ENCODE measurements around the gene CRNN. TPM values are rescaled to one million over a fixed set of nuclear protein-coding genes. Genes with fewer than 3 reads are reported as not detected.

Gene CRNN
- total RNA-seq, 2 experiments from 2014 or later: not detected

GRCh38 chr1:152388889-152389288 is 25.2 kb downstream of the CRNN start:
- H3K9me3 Mint-ChIP-seq (ENCODE audit: low read depth): no peaks in the 10 kb centered on the region
- ChIA-PET POLR2A (no interaction called here), CTCF (interaction anchor here (1.0 kb wide), 1 partner anchor 52 kb away, joined by 3 read pairs; no protein-coding TSS in a partner anchor)
- no peak overlapping the region for H3K27ac Mint-ChIP-seq
- intact Hi-C loops (cut with DNase I, micrococcal nuclease): no loop called here
- peaks cover 28% of the 10 kb centered on the region for H3K27me3 Mint-ChIP-seq
- no peak overlapping the region for H3K4me3 Mint-ChIP-seq
- peaks cover 14% of the 10 kb centered on the region for H3K4me1 Mint-ChIP-seq
- no peak for DNase-seq
- no peaks in the 10 kb centered on the region for H3K36me3 Mint-ChIP-seq (ENCODE audit: low read depth)
- ATAC-seq: no peak

GRCh38 chr1:152386940-152387339 is 27.1 kb downstream of the CRNN start:
- ChIA-PET CTCF (no interaction called here), POLR2A (no interaction called here)
- Mint-ChIP-seq H3K4me1 (no peaks in the 10 kb centered on the region), H3K27ac (no peak overlapping the region), H3K36me3 (ENCODE audit: low read depth) (no peaks in the 10 kb centered on the region), H3K4me3 (no peak overlapping the region), H3K27me3 (peaks cover 30% of the 10 kb centered on the region), H3K9me3 (ENCODE audit: low read depth) (no peaks in the 10 kb centered on the region)
- no peak for DNase-seq
- no peak for ATAC-seq
- intact Hi-C loops (cut with DNase I, micrococcal nuclease): no loop called here

- ATAC-seq (no peak), DNase-seq (no peak)
- no peaks in the 10 kb centered on the region for H3K9me3 Mint-ChIP-seq (ENCODE audit: low read depth)
- no peak overlapping the region for H3K27ac Mint-ChIP-seq
- H3K4me1 Mint-ChIP-seq: no peaks in the 10 kb centered on the region
- H3K4me3 Mint-ChIP-seq: no peak overlapping the region
- ChIA-PET POLR2A (no interaction called here), CTCF (no interaction called here)
- peaks cover 7% of the 10 kb centered on the region for H3K27me3 Mint-ChIP-seq
- H3K36me3 Mint-ChIP-seq (ENCODE audit: low read depth): no peaks in the 10 kb centered on the region
- intact Hi-C loops (cut with DNase I, micrococcal nuclease): no loop called here
These were observed 33.1 kb downstream of the CRNN start for GRCh38 chr1:152380932-152381331.

- Mint-ChIP-seq H3K27ac (no peak overlapping the region), H3K9me3 (ENCODE audit: low read depth) (peaks cover 2% of the 10 kb centered on the region), H3K4me1 (no peaks in the 10 kb centered on the region), H3K4me3 (no peak overlapping the region), H3K36me3 (ENCODE audit: low read depth) (no peaks in the 10 kb centered on the region), H3K27me3 (peaks cover 9% of the 10 kb centered on the region)
- POLR2A ChIA-PET: no interaction called here
- no peak for DNase-seq
- CTCF ChIA-PET: no interaction called here
- no peak for ATAC-seq
- intact Hi-C loops (cut with DNase I, micrococcal nuclease): no loop called here
These were observed 39.6 kb downstream of the CRNN start for GRCh38 chr1:152374451-152374850.

- DNase-seq (no peak), ATAC-seq (no peak)
- H3K27me3 Mint-ChIP-seq: peaks cover 8% of the 10 kb centered on the region
- intact Hi-C loops (cut with DNase I, micrococcal nuclease): no loop called here
- ChIA-PET POLR2A (no interaction called here), CTCF (no interaction called here)
- H3K36me3 Mint-ChIP-seq (ENCODE audit: low read depth): no peaks in the 10 kb centered on the region
- no peak overlapping the region for H3K4me3 Mint-ChIP-seq
- no peaks in the 10 kb centered on the region for H3K4me1 Mint-ChIP-seq
- no peak overlapping the region for H3K27ac Mint-ChIP-seq
- H3K9me3 Mint-ChIP-seq (ENCODE audit: low read depth): peaks cover 7% of the 10 kb centered on the region
These were observed 41.4 kb downstream of the CRNN start for GRCh38 chr1:152372672-152373071.

- no peak overlapping the region for H3K27ac Mint-ChIP-seq
- H3K4me1 Mint-ChIP-seq: no peaks in the 10 kb centered on the region
- peaks cover 6% of the 10 kb centered on the region for H3K27me3 Mint-ChIP-seq
- POLR2A ChIA-PET: no interaction called here
- H3K36me3 Mint-ChIP-seq (ENCODE audit: low read depth): no peaks in the 10 kb centered on the region
- ATAC-seq (no peak), DNase-seq (no peak)
- no peak overlapping the region for H3K4me3 Mint-ChIP-seq
- intact Hi-C loops (cut with DNase I, micrococcal nuclease): no loop called here
- CTCF ChIA-PET: no interaction called here
- H3K9me3 Mint-ChIP-seq (ENCODE audit: low read depth): peaks cover 7% of the 10 kb centered on the region
These were observed 46.6 kb downstream of the CRNN start for GRCh38 chr1:152367436-152367835.

- no peak within 1 kb of the TSS for H3K4me3 Mint-ChIP-seq
- intact Hi-C loops (cut with DNase I, micrococcal nuclease): no loop called here
- no peak within 1 kb of the TSS for H3K27ac Mint-ChIP-seq
- no peak for ATAC-seq
- no peaks in the 10 kb centered on the region for H3K36me3 Mint-ChIP-seq (ENCODE audit: low read depth)
- CTCF ChIA-PET: interaction anchor here (0.6 to 1.4 kb wide), 4 partner anchors 12 to 99 kb away, joined by 3 to 5 read pairs (median 3); no protein-coding TSS in a partner anchor
- no peaks in the 10 kb centered on the region for H3K4me1 Mint-ChIP-seq
- no peaks in the 10 kb centered on the region for H3K9me3 Mint-ChIP-seq (ENCODE audit: low read depth)
- H3K27me3 Mint-ChIP-seq: peaks cover 2% of the 10 kb centered on the region
- no peak for DNase-seq
- POLR2A ChIA-PET: no interaction called here
These were observed 54.2 kb downstream of the CRNN start, which contains the start of gene FLG2 for GRCh38 chr1:152359906-152360305. Gene FLG2 (minus strand): TSS chr1:152360006. CDS start chr1:152358884, 1,122 bp downstream.

Other genes starting within 250 kb of the CRNN start
- gene HRNR, start 190.1 kb downstream of the CRNN start, total RNA-seq: not detected
- not detected for gene FLG, start 89.0 kb downstream of the CRNN start, total RNA-seq
- not detected for gene FLG2, start 54.3 kb downstream of the CRNN start, total RNA-seq
- not detected for gene LCE5A, start 96.5 kb upstream of the CRNN start, total RNA-seq
- not detected for gene CRCT1, start 100.2 kb upstream of the CRNN start, total RNA-seq
- not detected for gene LCE3E, start 152.5 kb upstream of the CRNN start, total RNA-seq
- gene LCE3D, start 166.3 kb upstream of the CRNN start, total RNA-seq: not detected
- not detected for gene LCE3C, start 186.0 kb upstream of the CRNN start, total RNA-seq
- not detected for gene LCE3B, start 199.5 kb upstream of the CRNN start, total RNA-seq
- gene LCE3A, start 208.8 kb upstream of the CRNN start, total RNA-seq: not detected
- gene LCE2D, start 249.1 kb upstream of the CRNN start, total RNA-seq: not detected